HG02642 (cell line): ENCODE measurements around the gene FLT4.

Experiments
- ATAC-seq: cut with Tn5 transposase; IDR thresholded peaks from one replicate; pipeline ENCODE4 v1.9.1; 2021; ENCODE audit warnings: mild to moderate bottlenecking; ENCODE audit not compliant: unreplicated experiment, poor library complexity

Gene FLT4

DNA sequence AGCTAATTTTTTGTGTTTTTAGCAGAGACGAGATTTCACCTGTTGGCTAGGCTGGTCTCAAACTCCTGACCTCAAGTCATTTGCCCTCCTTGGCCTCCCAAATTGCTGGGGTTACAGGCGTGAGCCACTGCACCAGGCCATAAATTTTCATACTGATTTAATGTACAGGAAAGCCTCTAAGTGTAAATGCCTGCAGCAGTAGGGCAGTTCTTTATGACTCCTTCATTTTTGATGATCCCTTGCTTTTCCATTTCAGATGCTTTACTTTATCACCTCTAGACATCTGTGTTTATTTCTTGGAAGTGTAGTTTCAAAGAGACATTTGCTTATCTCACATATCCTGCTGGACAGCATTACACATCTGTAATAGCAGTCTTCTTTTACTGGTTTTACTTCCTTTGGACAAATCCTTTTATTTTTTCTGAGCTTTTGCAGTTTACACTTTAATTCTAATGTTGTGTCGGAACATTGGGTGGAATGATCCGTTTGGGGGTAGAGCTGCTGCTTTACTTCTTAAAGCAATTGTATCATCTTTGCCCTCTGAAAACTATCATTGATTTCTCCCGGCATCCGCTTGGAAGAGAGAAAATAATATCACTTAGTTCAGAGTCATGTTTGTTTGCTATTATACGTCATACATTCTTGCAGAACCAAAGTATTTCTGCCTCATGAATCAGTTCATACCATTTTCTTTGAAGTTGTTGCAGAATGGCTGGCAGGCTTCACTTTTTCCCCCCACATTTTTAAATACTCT, 94.1 kb downstream of the FLT4 start:
- no peak for ATAC-seq

- ATAC-seq = no peak
Observed at GRCh38 chr5:180553530-180553929, 95.9 kb downstream of the FLT4 start.
